Activated effector memory CD4-positive, alpha-beta T cell treated with Interleukin-2 at 50 U/mL for 16 hours (primary cell): ENCODE measurements around the gene ATXN7L1.

Experiments
- DNase-seq: peaks from one replicate; pipeline ENCODE4 v3.0.0-alpha.2; 2020

ATXN7L1 gene

DNA sequence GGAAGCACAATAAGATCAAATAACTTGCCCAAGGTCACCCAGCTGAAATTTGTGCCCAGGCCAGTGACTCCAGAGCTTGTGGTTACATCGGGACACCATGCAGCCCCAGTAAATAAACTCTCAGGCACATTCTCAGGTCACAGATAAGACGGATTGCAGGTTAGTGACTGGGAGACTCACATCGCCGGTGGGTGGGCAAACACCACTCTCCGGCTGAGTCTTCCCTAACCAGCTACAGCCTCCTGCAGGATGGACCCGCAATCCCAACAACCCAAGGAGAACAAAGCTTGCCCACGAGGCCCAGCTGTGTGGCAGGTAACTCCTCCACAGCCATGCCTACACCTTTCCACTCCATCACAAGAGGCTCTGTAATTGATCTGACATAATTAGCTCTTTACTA lies 213.4 kb downstream of the ATXN7L1 start:
- DNase-seq = no peak

DNA sequence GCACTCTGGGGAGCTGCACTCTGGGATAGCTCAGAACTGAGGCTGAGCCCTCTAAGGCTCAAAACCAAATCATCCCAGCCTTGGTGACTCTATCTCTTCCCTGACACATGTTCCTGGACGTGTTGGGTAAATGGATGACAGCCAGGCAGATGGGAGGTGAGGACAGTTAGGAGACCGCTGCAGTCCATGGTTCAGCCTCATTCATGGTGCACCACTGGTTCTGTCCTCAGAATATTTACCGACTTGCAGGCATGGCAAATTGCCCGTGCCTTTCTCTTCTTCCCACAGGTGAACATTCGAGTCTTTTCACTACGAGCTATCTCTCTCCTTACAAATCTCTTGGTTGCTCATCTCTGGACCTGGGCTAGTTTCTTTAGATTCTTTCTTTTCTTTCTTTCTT lies 214.8 kb downstream of the ATXN7L1 start:
- no peak for DNase-seq

DNA sequence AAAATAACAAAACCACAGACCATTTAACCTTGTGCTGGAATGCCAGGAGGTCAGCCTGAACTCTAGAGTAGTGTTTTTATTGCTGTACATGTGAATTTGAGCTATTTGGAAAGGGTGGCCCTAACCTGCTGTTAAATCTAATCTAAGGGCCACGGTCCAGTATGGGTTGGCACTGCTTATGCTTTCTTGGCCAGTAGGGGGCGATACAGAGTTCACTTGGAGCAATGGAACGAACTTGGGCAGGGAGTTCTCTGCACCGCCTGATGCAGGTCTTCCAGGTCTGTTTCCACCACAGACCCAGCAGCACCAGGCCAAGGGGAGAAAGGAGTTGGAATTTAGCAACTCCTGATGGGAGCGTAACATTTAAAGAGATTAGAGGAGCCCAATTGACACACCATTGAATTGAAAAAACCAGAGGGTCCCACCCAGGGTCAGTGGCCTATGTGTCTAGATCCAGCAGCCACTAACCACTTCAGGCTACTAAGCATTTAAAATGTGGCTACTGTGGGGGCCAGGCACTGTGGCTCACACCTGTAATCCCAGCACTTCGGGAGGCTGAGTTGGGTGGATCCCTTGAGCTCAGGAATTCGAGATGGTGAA lies 219.4 kb downstream of the ATXN7L1 start:
- peak; percentile 48 for DNase-seq

DNA sequence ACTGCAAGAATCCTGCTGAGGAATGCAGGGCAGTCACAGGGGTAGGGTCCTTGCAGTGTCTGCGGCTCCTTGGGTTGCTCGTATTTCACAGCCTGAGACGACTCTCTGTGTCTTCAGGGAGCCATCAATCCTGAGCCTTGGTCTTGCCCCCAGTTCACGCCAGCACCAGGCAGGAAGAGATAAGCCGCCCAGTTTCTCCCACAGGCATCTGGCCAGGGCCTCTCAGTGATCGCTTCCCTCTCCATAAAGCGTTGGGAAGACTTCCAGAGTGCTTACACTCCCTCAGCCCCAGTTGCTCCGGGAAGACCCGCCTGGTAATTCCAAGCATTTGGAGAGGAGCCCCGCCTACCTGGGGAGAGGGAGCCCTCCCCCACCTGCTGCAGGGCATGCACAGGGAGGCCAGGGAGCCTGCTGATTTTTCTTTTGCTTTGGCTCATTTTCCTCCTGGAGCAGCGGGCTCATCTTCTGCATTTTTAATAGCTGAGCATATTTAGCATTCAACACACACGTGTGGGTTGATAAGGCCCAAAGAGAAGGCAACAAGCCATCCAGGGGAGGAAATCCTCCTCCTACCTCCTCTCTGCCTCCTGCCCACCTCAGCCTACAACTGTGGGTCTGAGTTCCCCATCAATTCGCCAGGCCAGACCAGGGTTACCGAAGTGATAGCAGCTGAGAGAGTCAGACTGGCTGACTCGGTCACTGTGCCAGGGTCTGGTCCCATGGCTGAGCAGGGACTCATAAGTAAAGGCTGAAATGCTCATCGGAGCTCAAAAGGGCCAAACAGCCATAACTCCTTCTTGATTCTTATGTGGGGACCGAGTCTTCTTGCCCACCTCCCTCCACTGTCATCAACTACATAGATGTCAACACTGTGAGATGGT lies 220.7 kb downstream of the ATXN7L1 start:
- DNase-seq = no peak

DNA sequence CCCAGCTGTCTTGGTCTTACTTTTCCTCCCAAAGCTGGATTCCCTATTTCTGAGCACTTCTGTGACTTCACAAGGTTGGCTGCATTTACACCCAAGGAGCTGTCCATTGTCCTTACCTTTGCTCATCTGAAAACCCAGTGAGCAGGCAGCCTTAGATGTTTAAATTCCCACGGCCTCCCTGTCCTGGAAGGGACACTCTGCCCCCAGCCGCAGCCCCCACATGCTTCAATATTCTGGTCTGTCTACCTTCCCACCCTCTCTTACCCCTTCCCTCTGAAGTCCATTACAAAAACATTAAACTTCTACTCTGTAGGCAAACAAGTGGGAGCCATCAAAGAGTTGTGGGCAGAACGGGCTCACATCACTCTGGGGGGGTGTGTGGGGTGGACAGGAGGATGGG lies 221.3 kb downstream of the ATXN7L1 start:
- no peak for DNase-seq

DNA sequence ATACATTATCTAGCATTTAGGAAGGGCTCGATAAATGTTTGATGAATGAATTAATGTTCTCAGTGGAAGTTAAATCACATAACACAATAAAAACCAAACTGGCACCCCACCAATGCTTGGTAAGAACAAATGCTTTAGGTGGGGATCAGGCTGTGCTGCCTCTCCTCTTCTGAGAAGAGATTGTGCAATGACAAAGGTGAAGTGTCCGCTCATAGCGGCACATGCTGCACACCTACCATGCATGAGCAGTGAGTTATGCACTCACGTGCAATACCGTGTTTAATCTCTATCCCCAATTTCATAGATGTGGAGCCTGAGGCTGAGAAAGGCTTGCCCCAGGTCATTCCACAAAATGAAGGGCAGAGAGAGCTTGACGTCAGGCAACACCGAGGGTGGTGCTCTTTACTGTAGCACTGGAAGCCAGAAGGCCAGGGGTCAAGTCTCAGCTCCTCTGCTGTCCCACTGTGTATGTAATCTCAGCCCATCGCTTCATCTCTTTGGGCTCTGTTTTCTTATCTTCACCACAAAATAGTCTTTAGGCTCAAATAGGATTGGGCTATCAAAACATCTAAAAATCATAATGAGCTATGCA lies 222.2 kb downstream of the ATXN7L1 start:
- no peak for DNase-seq

DNA sequence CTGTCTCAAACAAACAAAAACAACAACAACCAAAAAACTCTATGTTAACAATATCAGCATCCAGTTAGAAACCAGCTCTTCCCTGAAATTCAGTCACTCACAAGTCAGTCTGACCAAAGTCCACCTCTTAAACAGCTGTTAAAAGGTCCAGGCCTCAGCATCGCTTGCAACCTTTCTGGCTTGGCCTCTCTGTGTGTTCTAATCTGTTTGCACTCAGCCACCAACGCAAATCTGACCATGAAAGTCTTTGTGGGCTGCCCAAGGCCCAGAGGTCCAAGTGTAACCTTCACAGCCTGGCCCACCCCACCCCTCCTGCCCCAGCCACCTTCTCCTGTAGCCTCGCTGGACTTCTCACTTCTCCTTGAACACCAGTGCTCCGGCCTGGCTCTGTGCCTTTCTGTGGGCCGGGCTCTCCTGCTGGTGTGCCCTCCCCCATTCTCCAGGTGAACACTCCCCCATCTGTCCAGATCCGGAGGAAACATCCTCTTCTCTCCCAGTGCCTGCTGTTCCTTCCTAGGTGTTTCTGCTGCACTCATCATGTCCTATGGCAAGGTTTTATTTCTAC lies 222.9 kb downstream of the ATXN7L1 start:
- DNase-seq = no peak

DNA sequence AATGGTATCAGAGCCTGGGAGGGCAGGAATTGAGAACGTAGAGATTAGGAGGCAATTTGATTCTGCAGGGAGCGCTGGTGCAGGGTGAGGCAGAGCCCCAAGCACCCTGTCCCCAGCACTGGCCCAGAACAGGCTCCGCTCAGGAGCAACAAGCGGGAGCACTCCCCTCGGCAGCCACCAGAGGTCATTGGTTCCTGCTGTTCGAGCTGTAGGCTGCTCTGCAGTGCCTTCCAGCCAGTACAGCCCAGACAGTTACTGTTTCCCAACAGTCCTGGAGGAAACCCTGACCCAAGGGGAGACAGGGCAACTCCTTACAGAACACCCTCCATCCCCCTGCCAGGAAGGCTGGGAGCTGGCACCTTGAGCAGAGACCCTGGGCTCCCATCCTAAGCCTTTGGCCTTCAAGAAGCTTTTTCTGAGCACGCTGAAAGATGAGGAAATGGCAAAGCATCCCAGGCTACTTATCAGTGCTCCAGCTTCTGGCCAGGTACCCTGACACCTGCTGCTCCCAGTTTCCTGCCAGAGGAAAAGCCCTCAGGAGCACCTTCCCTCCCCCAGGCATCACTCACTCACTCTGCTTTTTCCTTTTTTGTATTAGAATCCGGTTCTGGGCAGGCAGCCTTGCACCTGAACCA lies 223.9 kb downstream of the ATXN7L1 start:
- DNase-seq = peak; percentile 42

DNA sequence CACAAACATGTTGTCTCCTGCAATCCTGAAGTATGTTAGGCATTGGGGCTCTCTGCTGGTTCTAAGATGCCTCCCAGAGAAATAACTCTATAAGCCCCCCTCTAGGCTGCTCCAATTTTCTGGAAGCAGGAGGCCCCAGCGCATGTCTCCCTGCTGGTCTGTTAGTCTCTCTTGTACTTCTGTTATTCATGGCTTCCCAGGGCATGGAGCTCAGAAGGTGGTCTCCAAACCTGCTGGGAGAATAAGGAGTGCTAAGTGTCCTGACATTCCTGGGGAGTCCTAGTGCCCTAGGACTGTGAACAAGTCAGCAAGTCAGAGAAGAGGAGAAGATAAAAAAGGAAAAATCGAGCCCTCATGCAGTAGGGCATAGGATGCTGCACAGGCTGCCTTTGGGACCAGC lies 224.6 kb downstream of the ATXN7L1 start:
- no peak for DNase-seq

DNA sequence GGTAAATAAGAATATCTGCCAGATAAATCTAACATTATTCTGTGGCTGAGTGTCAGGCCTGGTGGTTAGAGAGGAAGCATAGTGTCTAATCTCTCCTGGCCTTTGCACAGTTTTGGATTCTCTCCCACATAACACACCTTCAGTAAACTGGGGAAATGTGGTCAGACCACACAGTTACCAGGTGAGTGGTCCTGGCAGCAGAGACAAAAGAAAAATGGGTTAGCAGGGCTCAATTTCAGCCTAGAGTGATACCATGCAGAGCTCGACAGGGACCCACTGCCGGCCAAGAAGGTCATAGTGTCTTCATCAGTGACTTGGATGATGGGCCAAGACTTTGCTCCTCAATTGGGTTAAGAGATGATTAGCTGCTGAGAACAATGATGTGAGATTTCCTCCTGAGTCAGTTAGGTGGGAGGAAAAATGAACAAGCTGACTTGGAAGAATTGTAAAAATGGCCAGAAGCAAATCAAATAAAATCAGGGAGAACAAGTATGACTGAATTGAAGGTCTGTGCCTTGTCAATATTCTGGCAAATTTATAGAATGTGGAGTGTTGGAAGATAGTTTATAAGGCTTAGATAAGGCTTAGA lies 225.9 kb downstream of the ATXN7L1 start:
- no peak for DNase-seq

DNA sequence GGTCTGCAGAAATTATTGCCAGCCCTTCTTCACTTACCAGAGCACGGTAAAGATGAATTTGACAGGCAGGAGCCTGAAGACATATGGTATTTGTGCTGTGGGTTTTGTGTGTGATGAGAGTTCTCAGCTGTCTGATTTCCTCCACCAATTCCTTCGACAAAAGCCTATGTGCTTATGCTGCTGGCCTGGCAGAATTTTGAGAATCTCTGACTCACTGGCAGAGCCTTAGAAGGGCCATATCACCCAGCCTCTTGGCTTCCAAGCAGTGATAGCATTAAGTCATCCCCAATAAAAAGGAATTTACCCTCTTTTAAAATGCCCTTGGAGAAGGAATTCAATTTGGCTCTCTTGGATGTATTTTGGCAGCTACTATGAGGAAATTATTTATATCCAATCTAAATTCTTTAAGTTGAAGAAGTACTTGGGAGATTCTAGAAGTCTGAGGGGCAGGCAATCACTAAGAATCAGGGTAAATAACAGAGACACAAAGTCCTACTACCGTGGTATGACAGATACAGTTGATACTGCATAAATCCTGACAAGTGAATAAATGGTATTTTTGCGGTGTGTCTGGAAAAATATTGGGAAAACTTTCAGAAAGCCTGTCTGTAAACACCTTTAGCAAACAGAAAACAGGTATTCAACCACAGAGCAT lies 226.5 kb downstream of the ATXN7L1 start:
- DNase-seq = no peak

DNA sequence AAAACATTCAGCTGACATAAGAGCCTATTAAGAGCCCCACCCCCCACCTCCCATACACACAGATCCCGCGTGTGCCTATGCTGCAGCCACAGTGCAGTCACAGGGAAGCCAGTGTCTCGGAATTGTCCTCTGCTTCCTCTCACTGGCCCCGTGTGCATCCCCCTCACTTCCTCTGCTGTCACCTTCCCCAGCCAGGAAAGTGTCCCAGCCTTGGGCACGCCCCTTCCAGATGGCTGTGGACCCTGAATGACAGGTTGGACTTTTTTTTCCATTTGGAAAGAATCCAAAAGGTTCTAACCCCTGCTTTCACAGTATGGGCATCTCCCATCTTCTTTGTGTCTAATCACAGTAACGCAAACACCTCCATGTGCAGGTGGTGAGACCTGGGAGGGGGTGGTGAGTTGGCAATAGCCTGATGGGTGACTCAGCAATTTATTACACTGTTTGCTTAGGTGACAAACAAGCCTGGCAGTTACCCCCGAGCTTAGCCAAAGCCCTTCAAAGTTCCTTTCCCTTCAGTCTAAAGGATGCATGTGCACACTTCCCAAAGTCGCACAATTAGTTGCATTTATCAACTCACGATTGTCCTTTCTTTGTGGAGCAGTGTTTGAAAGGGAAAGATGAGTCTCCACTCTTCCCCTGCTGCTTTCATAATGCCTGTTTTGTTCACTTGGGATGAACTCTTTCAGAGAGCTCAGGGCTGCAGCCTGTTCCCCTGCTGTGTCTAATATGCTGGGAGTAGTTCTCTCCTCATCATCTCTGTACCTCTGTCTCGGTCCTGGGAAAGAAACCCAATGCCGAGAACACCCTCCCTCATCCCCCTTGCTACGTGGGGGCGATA lies 227.6 kb downstream of the ATXN7L1 start:
- no peak for DNase-seq

DNA sequence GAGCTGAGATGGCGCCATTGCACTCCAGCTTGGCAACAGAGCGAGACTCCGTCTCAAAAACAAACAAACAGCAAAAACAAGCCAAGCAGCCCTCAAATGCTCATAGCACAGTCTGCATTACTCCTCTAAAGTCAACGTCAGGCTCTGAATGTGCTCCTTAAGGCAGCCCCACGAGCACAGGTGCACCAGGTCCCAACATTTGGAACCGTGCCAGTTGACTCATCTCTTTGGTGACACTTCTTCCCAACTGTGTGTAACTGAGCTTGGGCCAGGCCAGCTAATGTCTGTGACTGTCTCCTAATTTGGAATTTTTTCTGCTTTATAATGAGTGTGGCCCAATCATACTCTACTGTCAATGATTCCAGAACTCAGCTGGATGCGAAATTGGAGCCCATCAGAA lies 228.8 kb downstream of the ATXN7L1 start:
- no peak for DNase-seq

DNA sequence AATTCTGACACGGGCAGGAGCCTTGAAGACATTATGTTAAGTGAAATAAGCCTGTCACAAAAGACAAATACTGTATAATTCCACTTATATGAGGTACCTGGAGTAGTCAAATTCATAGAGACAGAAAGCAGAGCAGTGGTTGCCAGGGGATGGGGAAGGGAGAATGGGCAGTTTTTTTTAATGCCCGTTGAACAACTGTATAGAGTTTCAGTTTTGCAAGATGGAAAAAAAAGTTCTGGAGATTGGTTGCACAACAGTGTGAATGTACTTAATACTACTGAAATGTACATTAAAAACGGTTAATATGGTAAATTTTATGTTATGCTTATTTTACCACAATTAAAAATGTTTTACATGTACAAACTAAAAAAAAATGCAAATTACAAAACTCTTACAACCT lies 231.5 kb downstream of the ATXN7L1 start:
- DNase-seq = no peak

DNA sequence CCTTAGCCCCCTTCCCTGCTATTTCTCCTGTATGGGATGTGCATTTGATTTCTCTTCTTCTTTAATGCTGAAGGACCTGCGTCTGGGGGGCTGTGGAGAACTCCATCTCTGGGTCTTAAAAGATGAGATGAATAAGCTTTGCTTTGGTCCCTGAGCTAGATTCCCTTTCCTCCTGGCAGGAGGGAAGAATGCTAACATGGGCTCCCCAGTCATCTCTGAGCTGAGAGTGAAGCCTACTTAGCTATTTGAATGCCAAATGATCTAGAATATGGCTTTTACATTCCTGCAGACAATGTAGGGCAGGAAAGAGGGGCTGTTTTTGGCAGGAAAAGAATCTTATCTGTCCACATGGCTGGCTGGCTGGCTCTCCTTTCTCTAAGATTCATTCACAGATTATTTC lies 232.5 kb downstream of the ATXN7L1 start:
- DNase-seq = no peak

DNA sequence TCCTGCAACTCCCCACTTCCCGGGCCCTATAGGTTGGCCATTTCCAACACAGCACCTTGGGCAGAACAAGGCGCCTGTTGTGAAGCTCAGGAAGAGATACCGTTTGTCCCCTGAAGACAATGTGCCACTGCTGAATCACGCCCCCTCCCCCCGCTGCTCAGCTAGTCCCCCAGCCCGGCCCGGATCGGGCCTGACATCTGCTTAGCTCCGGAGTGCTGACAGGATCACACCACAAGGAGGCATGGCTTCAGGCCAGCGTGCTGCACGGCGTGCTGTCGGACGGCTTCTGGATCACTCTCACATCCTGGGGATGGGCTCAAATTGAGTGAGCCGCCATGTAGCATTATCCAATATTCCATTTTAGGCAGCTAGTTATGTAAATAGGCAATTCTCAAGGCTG lies 233.0 kb downstream of the ATXN7L1 start:
- no peak for DNase-seq

DNA sequence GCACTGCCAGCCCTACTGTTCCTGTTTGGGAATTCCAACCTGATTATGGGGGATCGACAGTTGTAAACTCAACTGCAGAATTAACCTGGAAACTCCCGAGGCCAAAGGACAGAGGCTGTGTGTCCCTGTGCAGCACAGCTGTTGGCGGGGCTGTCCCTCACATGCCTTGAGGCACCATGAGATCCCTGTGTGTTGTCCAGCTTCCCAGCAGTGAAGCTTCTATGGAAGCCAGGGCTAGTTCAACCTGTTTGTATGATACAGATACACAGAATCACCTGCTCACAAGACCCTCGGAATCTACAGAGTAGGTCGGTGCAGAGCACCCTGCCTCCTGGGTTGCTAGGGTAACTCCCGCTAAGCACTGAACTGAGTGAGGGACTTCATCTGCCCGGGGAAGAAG lies 234.1 kb downstream of the ATXN7L1 start:
- DNase-seq = no peak

DNA sequence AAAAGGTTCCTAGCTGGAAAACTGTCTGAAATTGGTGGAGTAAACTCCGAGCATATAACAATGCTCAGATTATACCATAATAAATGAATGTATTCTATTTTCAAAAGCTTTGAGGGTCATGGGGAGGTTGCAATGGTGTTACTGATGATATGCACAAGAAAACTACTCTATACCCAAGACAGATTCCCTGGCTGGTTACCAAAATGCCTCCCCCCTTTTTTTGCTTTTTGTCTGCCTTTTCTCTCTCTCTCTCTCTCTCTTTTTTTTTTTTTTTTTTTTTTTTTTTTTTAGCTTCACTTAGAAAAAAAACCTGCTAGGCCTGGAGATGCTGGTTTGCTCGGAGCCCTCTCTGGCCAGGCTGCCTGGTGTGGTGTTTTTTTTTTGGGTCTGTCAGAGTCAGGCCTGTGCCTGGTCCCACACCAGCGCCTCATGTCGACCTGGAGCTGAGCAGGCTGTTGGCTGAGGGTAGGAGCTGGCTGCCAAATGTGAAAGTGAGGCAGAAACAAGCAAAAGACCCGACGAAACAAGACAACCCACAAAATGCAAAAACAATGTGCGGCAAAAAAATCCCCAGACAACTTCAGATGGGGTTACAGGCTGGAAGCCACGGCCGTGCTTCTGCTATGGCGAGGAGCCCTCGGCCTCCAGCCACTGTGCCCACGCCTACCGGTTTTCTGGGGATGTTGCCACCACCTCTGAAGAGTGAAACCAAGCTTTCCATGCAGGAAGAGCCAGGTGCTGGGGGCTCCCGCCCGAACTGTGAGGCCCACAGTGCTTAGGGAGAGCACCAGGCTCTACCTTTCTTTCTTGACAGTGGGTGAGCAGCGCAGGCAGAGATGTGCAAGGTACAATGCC lies 235.2 kb downstream of the ATXN7L1 start:
- DNase-seq = no peak

DNA sequence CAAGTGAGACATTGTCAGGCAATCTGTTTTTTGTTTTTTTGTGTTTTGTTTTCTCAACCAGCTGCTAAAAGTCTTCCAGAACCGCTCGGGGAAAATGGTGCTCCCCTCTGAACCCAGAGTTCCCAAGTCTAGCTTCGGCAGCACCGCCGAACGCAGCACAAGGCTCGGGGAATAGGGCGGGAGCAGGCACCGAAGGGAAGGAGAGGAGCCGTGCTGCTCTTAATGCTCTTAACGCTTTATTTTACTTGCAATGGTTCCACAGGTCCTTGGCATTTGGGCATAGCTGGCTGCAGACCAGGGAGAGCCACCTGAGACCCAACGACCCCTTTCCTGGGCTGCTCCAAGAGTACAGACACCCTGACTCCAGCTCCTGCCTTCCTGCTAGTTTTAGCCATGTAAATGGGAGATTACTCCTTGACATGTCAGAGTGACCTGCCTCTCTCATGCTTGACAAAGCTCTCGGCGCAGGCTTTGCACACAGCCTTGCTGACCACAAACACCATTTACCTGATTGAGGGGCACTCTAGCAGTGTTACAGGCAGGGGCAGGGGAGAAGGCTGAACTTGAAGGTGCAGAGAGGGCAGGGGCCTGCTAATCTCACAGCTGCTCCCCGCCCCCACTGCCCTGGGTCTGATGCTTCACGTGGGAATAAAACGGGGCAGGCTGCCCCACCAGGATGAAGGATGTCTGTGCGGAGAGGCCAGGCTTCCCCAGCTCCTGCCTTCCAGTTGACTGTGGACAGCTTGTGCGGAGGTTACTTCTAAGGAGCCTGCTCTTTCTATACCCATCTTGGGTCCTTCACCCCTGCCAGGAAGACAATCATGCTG lies 236.5 kb downstream of the ATXN7L1 start:
- DNase-seq = no peak
